KOPT-K1 (cell line): ENCODE results near the gene DHRS2.
"Not testable (repeated sequence)": the region's sequence is repeated elsewhere in the genome, so short reads cannot be mapped to it uniquely, and the experiment has no call there.

ENCODE experiments used
- H3K27ac ChIP-seq: fragments of 200-600 bp; sonication (generic); 2 replicates; pipeline ENCODE4 v1.5.1; 2016; ENCODE audit warnings: antibody characterized with exemption, mild to moderate bottlenecking, low read depth, low read length; ENCODE audit not compliant: poor library complexity, severe bottlenecking
- H3K36me3 ChIP-seq: fragments of 200-600 bp; sonication (generic); 2 replicates; pipeline ENCODE4 v1.5.1; 2017; ENCODE audit warnings: antibody characterized with exemption, mild to moderate bottlenecking, low read length, moderate library complexity; ENCODE audit not compliant: insufficient read depth
- H3K9me3 ChIP-seq: fragments of 200-600 bp; sonication (generic); 2 replicates; pipeline ENCODE4 v1.5.1; 2017; ENCODE audit warnings: antibody characterized with exemption, low read length, mild to moderate bottlenecking; ENCODE audit not compliant: insufficient read depth, poor library complexity, severe bottlenecking

The DHRS2 gene

GRCh38 chr14:23636317-23637211 is at the start of gene DHRS2:
Gene DHRS2 (plus strand): TSS chr14:23636364. CDS start chr14:23638865, 2,501 bp downstream.
- H3K9me3 ChIP-seq, result peaks cover 8% of the 10 kb centered on the region
- H3K36me3 ChIP-seq, result no peaks in the 10 kb centered on the region
- H3K27ac ChIP-seq, result no peak within 1 kb of the TSS

DNA sequence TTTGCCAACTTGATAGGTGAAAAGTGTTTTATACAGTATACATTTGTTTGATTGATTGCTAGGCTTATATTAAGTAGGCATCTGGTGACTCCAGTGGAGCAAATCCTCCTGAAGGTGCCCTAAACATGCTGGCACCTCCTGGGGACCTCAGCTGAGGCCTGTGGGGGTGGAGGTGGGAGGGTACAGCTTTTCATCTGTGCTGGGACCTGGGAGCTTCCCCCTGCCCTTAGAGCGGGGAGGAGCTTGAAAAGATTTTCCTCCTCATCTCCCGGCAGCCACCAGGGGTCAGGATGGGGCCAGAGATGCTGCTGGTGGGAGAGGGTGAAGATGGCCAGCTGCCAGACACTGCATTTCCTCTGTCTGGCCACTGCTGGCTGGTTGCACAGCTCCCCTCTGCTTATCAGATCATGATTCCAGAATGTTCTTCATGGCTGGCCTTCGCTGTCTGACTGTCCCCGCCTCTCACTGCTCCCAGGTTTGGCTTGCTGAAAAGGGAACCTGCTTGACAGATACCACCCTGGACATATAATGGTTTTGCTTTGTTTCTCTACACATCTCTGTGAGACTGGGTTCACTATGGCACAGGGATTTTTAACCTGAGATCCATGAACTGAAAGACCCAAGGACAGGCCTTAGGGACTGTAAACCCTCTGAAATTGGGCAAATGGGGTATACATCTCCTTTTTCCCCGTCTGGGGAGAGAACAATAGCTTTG is 47.1 kb upstream of the DHRS2 start:
- Histone ChIP-seq H3K9me3 (no peaks in the 10 kb centered on the region), H3K27ac (no peak overlapping the region), H3K36me3 (no peaks in the 10 kb centered on the region)

DNA sequence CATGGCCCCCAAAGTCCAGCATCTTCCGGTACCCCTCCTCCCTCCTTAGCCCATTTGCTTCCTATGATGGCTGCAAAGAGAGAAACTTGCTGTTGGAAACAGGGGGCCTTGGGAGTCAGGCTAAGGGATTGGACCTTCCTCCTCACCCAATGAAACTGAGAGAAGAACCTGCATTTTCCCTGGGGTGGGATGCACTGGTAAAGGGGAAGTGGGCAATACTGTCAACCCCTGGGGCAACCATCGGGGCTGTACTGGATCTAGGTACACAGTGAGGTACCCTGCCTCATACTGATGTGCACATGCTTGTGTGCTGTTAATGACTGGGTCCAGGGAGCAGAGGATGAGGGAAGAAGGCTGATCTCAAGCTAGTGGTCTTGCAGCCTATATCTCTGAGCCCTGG is 46.6 kb upstream of the DHRS2 start:
- H3K27ac ChIP-seq, result no peak overlapping the region
- H3K9me3 ChIP-seq, result no peaks in the 10 kb centered on the region
- H3K36me3 ChIP-seq, result no peaks in the 10 kb centered on the region

- Histone ChIP-seq H3K36me3 (no peaks in the 10 kb centered on the region), H3K9me3 (no peaks in the 10 kb centered on the region), H3K27ac (no peak overlapping the region)
Measured at GRCh38 chr14:23590198-23590597, 46.0 kb upstream of the DHRS2 start.

DNA sequence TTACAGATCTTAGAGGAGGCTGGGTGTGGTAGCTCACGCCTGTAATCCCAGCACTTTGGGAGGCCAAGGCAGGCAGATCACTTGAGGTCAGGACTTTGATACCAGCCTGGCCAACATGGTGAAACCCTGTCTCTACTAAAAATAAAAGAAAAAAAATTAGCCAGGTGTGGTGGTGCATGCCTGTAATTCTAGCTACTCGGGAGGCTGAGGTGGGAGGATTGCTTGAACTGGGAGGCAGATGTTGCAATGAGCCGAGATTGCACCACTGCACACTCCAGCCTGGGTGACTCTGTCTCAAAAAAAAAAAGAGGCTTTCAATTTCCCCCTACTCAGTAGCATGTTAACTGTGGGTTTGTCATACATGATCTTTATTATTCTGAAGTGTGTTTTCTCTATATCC is 42.0 kb upstream of the DHRS2 start:
- not testable (repeated sequence) for H3K36me3 ChIP-seq, H3K9me3 ChIP-seq, H3K27ac ChIP-seq

DNA sequence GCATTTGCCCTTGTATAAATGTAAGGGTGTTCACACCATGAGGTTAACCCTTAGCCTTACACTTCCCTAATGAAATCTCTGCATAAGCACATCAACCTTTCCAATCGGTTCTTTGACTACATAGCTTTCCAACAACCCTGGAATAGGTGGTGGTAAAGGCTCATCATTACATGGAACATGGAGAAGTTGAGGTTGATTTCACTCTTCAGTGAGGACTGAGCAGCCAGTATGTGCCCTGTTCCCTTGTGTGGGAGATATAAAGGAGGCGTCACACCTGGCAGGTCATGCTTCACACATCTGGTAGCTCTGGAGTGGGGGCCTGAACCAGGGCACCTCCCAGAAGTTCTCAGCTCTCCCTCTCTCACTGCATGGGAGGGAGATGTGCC is 35.8 kb upstream of the DHRS2 start:
- H3K9me3 ChIP-seq, result no peaks in the 10 kb centered on the region

GRCh38 chr14:23600806-23601205 is 35.4 kb upstream of the DHRS2 start:
- Histone ChIP-seq H3K36me3 (no peaks in the 10 kb centered on the region), H3K9me3 (no peaks in the 10 kb centered on the region)

More for the DNA sequence above, 35.8 kb upstream of the DHRS2 start:
- Histone ChIP-seq H3K36me3 (no peaks in the 10 kb centered on the region), H3K27ac (no peak overlapping the region)

DNA sequence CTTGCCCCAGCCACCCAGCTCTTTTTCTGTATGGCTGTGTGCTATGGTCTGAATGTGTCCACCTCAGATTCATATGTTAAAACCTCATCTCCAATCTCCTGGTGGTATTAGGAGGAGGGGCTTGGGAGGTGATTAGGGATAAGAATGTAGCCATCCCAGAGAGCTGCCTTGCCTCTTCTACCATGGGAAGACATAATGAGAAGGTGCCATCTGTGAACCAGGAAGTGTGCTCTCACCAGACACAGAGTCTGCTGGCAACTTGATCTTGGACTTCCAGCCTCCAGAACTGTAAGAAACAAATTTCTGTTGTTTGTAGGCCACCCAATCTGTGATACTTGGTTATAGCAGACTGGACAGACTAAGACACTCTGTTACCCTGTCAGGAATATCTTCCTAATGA is 34.7 kb upstream of the DHRS2 start:
- no peaks in the 10 kb centered on the region for H3K9me3 ChIP-seq
- no peak overlapping the region for H3K27ac ChIP-seq
- H3K36me3 ChIP-seq, result no peaks in the 10 kb centered on the region

More at GRCh38 chr14:23600806-23601205, 35.4 kb upstream of the DHRS2 start:
- no peak overlapping the region for H3K27ac ChIP-seq

GRCh38 chr14:23601845-23602180 is 34.4 kb upstream of the DHRS2 start:
- no peak overlapping the region for H3K27ac ChIP-seq
- H3K9me3 ChIP-seq, result no peaks in the 10 kb centered on the region
- no peaks in the 10 kb centered on the region for H3K36me3 ChIP-seq

GRCh38 chr14:23602181-23603095 is 33.7 kb upstream of the DHRS2 start:
- no peaks in the 10 kb centered on the region for H3K36me3 ChIP-seq
- no peaks in the 10 kb centered on the region for H3K9me3 ChIP-seq
- H3K27ac ChIP-seq, result no peak overlapping the region

DNA sequence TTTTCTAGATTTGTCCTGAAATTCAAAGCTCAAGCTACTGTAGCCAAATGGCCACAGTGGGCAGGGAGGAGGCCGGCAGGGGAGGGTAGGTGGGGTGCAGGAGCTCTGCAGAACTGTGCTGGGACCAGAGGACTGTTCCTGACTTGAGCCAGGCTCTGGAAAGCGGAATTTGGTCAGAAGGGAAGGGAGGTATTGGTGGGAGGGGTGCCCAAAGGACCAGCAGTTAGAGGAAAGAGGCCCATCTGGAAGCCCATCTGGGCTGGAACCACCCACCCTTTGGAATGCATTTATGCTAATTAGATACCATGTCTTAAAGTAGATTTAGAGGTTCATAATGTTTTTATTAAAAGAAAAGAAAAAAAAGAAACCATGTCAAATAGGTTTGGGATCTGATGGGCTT is 33.1 kb upstream of the DHRS2 start:
- no peaks in the 10 kb centered on the region for H3K9me3 ChIP-seq
- no peak overlapping the region for H3K27ac ChIP-seq
- no peaks in the 10 kb centered on the region for H3K36me3 ChIP-seq

DNA sequence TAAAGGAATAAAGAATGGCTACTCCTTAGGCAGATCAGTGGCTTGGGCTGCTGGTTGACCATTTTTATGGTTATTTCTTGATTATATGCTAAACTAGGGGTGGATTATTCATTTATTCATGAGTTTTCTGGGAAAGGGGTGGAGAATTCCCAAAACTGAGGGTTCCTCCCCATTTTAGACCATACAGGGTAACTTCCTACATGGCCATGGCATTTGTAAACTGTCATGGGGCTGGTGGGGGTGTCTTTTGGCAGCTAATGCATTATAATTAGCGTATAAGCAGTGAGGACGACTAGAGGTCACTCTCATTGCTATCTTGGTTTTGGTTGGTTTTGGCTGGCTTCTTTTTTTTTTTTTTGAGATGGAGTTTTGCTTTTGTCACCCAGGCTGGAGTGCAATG is 32.0 kb upstream of the DHRS2 start:
- peaks cover 6% of the 10 kb centered on the region for H3K9me3 ChIP-seq

GRCh38 chr14:23604675-23605170 is 31.4 kb upstream of the DHRS2 start:
- Histone ChIP-seq H3K27ac (no peak overlapping the region), H3K36me3 (no peaks in the 10 kb centered on the region), H3K9me3 (peaks cover 9% of the 10 kb centered on the region)

More for the DNA sequence above, 32.0 kb upstream of the DHRS2 start:
- Histone ChIP-seq H3K36me3 (no peaks in the 10 kb centered on the region), H3K27ac (no peak overlapping the region)

GRCh38 chr14:23605931-23606585 is 30.1 kb upstream of the DHRS2 start:
- Histone ChIP-seq H3K9me3 (peaks cover 15% of the 10 kb centered on the region), H3K36me3 (no peaks in the 10 kb centered on the region), H3K27ac (no peak overlapping the region)
